Aorta (tissue), 5 donors: ENCODE results near the gene FOXJ3. TPM values are rescaled to one million over a fixed set of nuclear protein-coding genes. Genes with fewer than 3 reads are reported as not detected.

ENCODE experiments used
- ATAC-seq: fragments of 200-7000 bp; cut with Tn5 transposase; one replicate; pipeline ENCODE4 v1.9.1; 2022; ENCODE audit warnings: moderate library complexity; ENCODE audit not compliant: low FRiP score
- DNase-seq, 2 donors: peaks; one replicate each; pipeline ENCODE4 v3.0.0-alpha.2; 2020
- H3K27ac ChIP-seq, 2 donors: one replicate each; pipeline ENCODE4 v1.5.1; 2013; ENCODE audit warnings: low read length in 2 of 2, mild to moderate bottlenecking in 2 of 2, moderate library complexity in 2 of 2, control low read depth in 1 of 2, inconsistent platforms in 1 of 2, low read depth in 1 of 2
- H3K27me3 ChIP-seq, 2 donors: one replicate each; pipeline ENCODE4 v1.6.1; 2013; ENCODE audit warnings: control low read depth in 1 of 2, low read length in 1 of 2, mild to moderate bottlenecking in 1 of 2, moderate library complexity in 1 of 2; ENCODE audit not compliant: insufficient read depth in 2 of 2, control insufficient read depth in 1 of 2
- H3K36me3 ChIP-seq, 2 donors: one replicate each; pipeline ENCODE4 v1.6.1; 2013; ENCODE audit warnings: control low read depth in 1 of 2, low read length in 1 of 2, mild to moderate bottlenecking in 1 of 2; ENCODE audit not compliant: insufficient read depth in 2 of 2, control insufficient read depth in 1 of 2
- H3K4me1 ChIP-seq, 2 donors: one replicate each; pipeline ENCODE4 v1.6.1; 2013; ENCODE audit warnings: low read length in 2 of 2, control low read depth in 1 of 2, mild to moderate bottlenecking in 1 of 2, moderate library complexity in 1 of 2; ENCODE audit not compliant: insufficient read depth in 2 of 2, control insufficient read depth in 1 of 2
- H3K4me3 ChIP-seq, 2 donors: one replicate each; pipeline ENCODE4 v1.5.1; 2013; ENCODE audit warnings: low read length in 2 of 2, control low read depth in 1 of 2, mild to moderate bottlenecking in 1 of 2
- H3K9me3 ChIP-seq: one replicate; pipeline ENCODE4 v1.6.1; 2013; ENCODE audit warnings: mild to moderate bottlenecking, low read length; ENCODE audit not compliant: control insufficient read depth
- WGBS, 2 donors: extraction: QIAGEN DNeasy Blood & Tissue Kit; methylation state at CpG; one replicate each; pipeline ENCODE4 v1.1.7; 2013; 5-methylcytosine and 5-hydroxymethylcytosine counted together
- intact Hi-C, 2 donors: fragments of 100-400 bp; cut with DNase I; formaldehyde crosslinking; loops; one replicate each; pipeline versions ENCODE4 v1.14.2 to v1.15.0; 2022
- polyA plus RNA-seq, 2 donors: library from polyadenylated mRNA; stranded (reverse); fragments of 200-250 nt; gene quantifications; one replicate each; pipeline ENCODE4 v1.2.3, GENCODE V29; 2013
- total RNA-seq, 2 donors: library from RNA; stranded (reverse); fragmentation: NEBNext Ultra II Directional; extraction: Animal tissue kit (Norgen Biotek cat#: 25700); gene quantifications; one replicate each; pipeline ENCODE4 v1.2.1, GENCODE V29; 2021
- donor health status: healthy with polysubstance abuse.
- donor health status: Bipolar disorder and iron deficiency.
- donor health status: DM: no; HTN: no; CAD: no.
- donor health status: DM: no; HTN: no; CAD: no.
- donor health status: DM: yes; HTN: yes; CAD: no.

The FOXJ3 gene
- total and polyA plus RNA-seq, 4 donors = 9.6 to 64.2 (median 30.7) TPM

DNA sequence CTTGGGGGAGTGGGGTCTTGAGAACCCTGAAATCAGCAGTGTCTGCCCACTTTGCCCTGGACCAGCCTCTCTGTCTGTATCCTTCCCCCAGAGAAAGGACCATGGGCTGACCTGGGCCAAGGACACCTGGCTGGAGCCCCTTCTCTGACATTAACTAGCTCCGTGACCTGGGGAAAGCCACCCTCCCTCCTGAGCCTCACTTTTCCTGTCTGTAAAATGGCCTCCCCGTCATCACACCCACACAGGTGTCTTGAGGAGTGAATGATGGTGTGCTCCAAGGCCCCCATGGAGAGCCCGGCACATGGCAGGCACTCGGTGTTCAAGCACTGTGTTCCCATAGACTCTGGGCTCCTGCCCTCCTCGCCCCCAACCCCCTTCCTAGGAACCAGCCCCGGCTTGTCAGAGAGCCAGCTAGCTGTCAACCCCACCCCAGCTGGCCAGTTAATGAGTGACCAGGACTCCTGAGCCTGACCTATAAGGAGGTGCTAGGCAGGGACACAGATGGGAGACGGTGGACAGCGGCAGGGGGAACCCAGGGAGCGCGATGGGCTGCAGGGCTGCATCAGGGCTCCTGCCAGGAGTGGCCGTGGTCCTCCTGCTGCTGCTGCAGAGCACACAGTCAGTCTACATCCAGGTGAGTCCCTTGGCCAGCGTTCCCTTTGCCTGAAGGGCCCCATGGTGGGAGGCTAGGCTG is 182.0 kb downstream of the FOXJ3 start, which contains the start of gene GUCA2B:
Gene GUCA2B (plus strand): TSS at position 504 of the 694 bp plus-strand sequence. CDS start 41 bp downstream, at position 545.
- 84 to 85% methylated on average over 12 of the region's 12 CpGs for WGBS, 2 donors
- H3K4me1 ChIP-seq = no peaks in the 10 kb centered on the region
- ATAC-seq (no peak), DNase-seq (peak in 1 of 2 donors; percentile 49)
- H3K9me3 ChIP-seq = no peaks in the 10 kb centered on the region
- intact Hi-C loops = no loop called here
- H3K36me3 ChIP-seq = no peaks in the 10 kb centered on the region
- H3K27me3 ChIP-seq = no peaks in the 10 kb centered on the region
- H3K27ac ChIP-seq = no peak within 1 kb of the TSS
- no peak within 1 kb of the TSS for H3K4me3 ChIP-seq

DNA sequence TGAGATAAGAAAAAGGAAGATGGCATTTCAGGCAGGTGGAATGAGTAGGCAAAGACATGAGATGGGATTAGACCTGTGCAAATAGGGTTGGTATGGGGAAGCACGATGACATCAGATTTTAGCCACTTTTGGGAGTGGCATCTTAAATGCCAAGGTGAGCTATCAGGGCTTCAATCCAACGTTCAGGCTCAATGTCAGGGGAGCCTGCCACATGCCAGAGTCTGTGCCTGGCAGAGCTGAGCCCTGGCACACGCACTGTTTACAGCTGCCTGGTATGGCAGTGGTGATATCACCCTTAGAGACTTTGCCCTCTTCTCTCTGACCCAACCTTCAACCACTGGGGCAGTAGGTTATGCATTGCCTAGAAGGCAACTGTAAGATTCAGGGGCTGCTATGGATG is 182.9 kb downstream of the FOXJ3 start:
- H3K36me3 ChIP-seq = no peaks in the 10 kb centered on the region
- no peaks in the 10 kb centered on the region for H3K4me1 ChIP-seq
- DNase-seq (peak in 1 of 2 donors; percentile 10), ATAC-seq (no peak)
- H3K9me3 ChIP-seq = no peaks in the 10 kb centered on the region
- no peak overlapping the region for H3K27ac ChIP-seq
- H3K27me3 ChIP-seq = no peaks in the 10 kb centered on the region
- intact Hi-C loops = no loop called here
- H3K4me3 ChIP-seq = no peak overlapping the region
- 42 to 45% methylated on average over 3 of the region's 3 CpGs for WGBS, 2 donors

DNA sequence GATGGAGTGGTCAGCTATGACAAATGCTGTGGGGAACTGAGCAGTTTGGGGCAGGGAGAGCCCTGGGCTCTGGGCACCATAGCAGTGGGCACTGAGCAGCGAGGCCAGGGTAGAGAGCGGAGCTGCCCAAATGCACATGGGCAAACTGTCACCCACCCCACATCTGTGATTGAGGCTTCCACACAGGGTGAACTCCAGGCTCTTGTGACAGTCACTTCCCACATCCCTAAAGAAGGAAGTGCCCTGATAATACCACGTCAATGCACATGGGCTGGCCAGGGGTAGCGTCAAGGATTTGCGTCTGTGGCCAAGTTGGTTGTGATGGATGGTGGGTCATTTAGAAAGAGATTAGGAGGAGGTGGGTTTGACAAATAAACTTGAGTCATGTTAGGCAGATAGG is 184.4 kb downstream of the FOXJ3 start:
- H3K36me3 ChIP-seq = no peaks in the 10 kb centered on the region
- H3K27ac ChIP-seq = no peak overlapping the region
- H3K4me1 ChIP-seq = no peaks in the 10 kb centered on the region
- H3K4me3 ChIP-seq = no peak overlapping the region
- ATAC-seq = no peak
- intact Hi-C loops = no loop called here
- no peaks in the 10 kb centered on the region for H3K9me3 ChIP-seq
- 70 to 72% methylated on average over 5 of the region's 5 CpGs for WGBS, 2 donors
- DNase-seq = peak in 1 of 2 donors; percentile 21
- H3K27me3 ChIP-seq = no peaks in the 10 kb centered on the region

DNA sequence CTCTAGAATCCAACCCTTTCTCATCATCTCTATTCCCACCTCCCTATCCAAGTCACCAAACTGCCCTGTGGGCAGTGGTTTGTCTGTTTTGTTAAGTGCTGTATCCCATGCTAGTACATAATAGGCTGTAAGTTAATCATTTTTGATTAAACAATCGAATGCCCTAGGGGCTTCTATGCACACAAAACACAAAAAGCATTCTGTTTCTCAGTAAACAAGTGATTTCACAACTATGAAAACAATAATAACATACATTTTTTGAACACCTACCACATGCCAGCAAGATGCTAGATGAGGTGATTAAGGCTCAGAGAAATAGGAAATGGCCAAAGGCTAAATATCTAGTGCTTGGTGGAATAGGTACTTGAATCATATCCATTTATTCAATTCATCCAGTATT is 186.9 kb downstream of the FOXJ3 start:
- peak in 1 of 2 donors; percentile 5 for DNase-seq
- 83 to 85% methylated on average over 1 of the region's 1 CpG for WGBS, 2 donors
- no peaks in the 10 kb centered on the region for H3K9me3 ChIP-seq
- H3K4me1 ChIP-seq = no peaks in the 10 kb centered on the region
- no peak for ATAC-seq
- no peaks in the 10 kb centered on the region for H3K36me3 ChIP-seq
- H3K27me3 ChIP-seq = no peaks in the 10 kb centered on the region
- intact Hi-C loops = no loop called here
- H3K4me3 ChIP-seq = no peak overlapping the region
- H3K27ac ChIP-seq = no peak overlapping the region

DNA sequence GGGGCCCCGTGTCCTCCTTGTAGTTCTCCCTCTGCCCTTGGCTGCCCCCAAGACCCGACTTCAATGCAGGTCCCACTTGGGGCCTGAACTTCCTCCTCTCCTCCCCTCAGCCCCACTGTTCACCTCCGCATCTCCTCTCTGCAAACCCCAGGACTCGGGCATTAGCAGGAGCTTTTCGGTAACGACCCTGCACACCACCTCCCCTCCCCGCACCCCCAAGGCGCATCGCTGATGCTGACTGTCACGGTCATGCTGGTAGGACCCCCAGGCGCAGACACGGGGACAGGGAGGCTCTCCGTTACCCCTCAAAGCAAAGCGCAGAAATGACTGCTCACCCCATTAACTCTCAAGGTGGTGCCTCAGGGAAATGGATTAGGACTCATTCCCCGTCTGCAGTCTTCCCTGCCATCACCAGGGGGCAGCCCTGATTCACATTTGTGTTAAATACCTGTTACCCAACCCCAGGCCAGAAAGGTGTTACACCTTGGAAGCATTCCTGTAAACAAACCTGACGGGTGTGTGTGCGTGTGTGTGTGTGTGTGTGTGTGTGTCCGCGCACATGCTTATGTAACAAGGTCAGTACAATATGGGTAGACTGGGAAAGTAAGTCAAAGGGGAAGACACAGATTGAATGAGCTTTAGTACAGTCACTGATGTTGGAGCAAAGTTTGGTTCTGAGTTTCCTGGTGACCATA is 188.3 kb downstream of the FOXJ3 start:
- H3K27ac ChIP-seq = no peak overlapping the region
- H3K4me1 ChIP-seq = no peaks in the 10 kb centered on the region
- H3K27me3 ChIP-seq = no peaks in the 10 kb centered on the region
- intact Hi-C loops = no loop called here
- no peak overlapping the region for H3K4me3 ChIP-seq
- ATAC-seq = no peak
- 13 to 15% methylated on average over 19 of the region's 19 CpGs for WGBS, 2 donors
- H3K36me3 ChIP-seq = no peaks in the 10 kb centered on the region
- DNase-seq = peak in 1 of 2 donors; percentile 86
- no peaks in the 10 kb centered on the region for H3K9me3 ChIP-seq

DNA sequence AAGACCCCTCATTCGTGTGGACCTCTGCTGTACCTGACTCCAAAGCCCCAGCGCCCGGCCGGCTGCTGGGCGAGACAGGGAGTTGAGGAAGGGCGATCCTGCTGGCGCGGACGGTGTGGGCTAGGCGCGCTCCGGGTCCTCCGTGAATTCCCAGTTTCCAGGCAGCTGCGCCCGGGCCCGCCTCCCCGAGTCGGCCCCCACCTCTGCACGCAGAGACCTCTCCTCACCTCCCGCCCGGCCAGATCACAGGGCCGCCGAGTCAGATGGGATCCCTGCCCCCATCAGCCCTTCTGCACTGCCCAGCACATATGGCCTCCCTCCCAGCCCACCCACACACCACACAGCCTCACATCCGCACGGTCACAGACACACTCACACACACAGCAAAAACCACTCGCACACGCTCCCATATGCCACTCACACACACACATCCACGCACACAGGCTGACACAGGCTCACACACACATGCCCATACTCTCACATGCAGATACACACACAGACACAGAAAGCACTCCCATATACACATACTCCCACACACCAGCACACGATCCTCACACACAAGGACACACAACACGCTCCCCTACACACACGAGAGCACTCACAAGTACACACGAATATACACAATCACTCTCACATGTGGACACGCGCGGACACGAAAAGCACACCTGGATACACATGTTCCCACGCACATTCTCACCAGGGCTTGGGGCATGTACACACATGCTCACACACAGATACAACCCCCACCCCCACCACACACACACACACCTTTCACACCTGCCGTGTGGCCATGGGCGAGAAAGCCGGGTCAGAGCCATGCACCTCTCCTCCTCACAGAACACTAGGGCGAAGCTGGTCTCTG is 189.0 kb downstream of the FOXJ3 start:
- Histone ChIP-seq H3K27ac (no peak overlapping the region), H3K36me3 (no peaks in the 10 kb centered on the region), H3K4me3 (no peak overlapping the region), H3K27me3 (no peaks in the 10 kb centered on the region), H3K4me1 (no peaks in the 10 kb centered on the region), H3K9me3 (no peaks in the 10 kb centered on the region)
- ATAC-seq (no peak), DNase-seq (peak in 1 of 2 donors; percentile 68)
- 45 to 51% methylated on average over 32 to 41 of the region's 41 CpGs for WGBS, 2 donors
- intact Hi-C loops = no loop called here

DNA sequence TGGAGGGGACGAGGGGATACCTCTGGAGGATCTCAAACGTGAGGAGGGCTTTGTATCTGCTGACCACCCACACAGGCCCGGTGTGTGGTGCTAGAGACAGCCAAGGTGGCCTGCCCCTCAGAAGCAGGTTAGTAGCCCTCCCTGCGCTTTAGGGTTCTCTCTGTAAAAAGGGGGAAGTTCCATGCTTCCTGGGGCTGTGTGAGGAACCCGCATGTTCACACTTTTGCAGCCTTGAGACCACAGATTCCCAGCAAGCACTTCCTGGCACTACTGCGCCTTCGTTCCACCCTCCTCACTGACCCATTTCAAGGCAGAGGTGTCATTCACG is 189.7 kb downstream of the FOXJ3 start:
- peaks cover 0 to under 1% of the 10 kb centered on the region in 2 donors for H3K27me3 ChIP-seq
- no peak overlapping the region for H3K27ac ChIP-seq
- H3K4me3 ChIP-seq = no peak overlapping the region
- no peaks in the 10 kb centered on the region for H3K9me3 ChIP-seq
- intact Hi-C loops = no loop called here
- DNase-seq = no peak
- no peak for ATAC-seq
- H3K36me3 ChIP-seq = no peaks in the 10 kb centered on the region
- no peaks in the 10 kb centered on the region for H3K4me1 ChIP-seq
- 70 to 71% methylated on average over 8 of the region's 8 CpGs for WGBS, 2 donors

DNA sequence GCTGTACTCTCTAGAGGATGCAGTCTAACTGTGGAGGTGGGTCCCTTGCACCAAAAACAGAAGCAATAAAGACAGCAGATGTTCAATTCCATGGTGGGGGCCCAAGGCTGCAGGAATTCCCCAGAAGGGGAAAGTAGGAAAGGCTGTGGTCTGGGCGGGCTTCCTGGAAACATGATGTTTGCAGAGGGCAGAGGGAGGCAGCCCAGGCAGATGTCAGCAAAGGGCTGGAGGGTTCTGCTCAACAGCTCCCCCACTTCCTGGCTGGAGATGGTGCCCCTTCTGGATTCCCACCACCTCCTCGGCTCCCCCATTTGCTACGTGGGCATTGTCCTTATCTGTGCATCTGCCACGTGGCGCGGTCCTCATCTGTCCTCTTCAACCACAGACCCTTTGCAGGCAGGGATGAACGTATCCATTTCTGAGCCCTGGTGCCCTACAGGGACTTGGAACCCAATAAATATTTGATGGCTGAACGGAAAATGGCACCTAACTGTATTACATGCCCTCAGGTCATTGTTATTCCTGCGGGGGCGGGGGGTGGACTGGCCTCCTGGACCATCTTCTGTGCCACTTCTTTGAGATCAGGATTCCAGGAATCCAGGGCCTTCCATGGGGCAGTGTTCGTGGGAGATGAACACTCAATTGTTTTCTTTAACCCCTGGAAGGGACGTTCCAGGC is 190.2 kb downstream of the FOXJ3 start:
- Histone ChIP-seq H3K36me3 (no peaks in the 10 kb centered on the region), H3K4me3 (no peak overlapping the region), H3K9me3 (no peaks in the 10 kb centered on the region), H3K4me1 (no peaks in the 10 kb centered on the region), H3K27ac (no peak overlapping the region), H3K27me3 (peaks cover 0 to 2% of the 10 kb centered on the region in 2 donors)
- ATAC-seq = no peak
- intact Hi-C loops = no loop called here
- no peak for DNase-seq
- WGBS, 2 donors = 73 to 77% methylated on average over 12 of the region's 12 CpGs
